GM12878 (cell line): ENCODE data around the gene CLSTN2. TPM values are rescaled to one million over a fixed set of nuclear protein-coding genes. Genes with fewer than 3 reads are reported as not detected.

ENCODE experiments used
- ATAC-seq: fragments of 200-7000 bp; cut with Tn5 transposase; 3 replicates; pipeline ENCODE4 v1.9.1; 2020; ENCODE audit warnings: mild to moderate bottlenecking, moderate library complexity
- BruUV-seq: library from RNA; stranded (reverse); fragments of 400-500 nt; replicated peaks from 2 replicates; lab custom pipeline; 2021; lab: Mats Ljungman, UMichigan
- CTCF ChIA-PET: fragments of 300-600 bp; sonication (Branson Sonifier 250); formaldehyde crosslinking; extraction: SDS; loops from one replicate; lab custom pipeline; 2021; ENCODE audit warnings: inconsistent platforms; lab: Yijun Ruan, JAX
- POLR2A ChIA-PET: fragments of 350-600 bp; formaldehyde crosslinking; extraction: SDS; loops from one replicate; lab custom pipeline; 2021; ENCODE audit warnings: inconsistent platforms; lab: Charles Lee
- RAD21 ChIA-PET: fragments of 300-600 bp; sonication (Branson Sonifier 250); formaldehyde crosslinking; loops from one replicate; lab custom pipeline; 2023; ENCODE audit warnings: antibody characterized with exemption; ENCODE audit not compliant: unreplicated experiment; lab: Charles Lee
- SMC1A ChIA-PET: fragments of 300-600 bp; sonication (Branson Sonifier 250); formaldehyde crosslinking; loops from one replicate; lab custom pipeline; 2023; ENCODE audit not compliant: unreplicated experiment, uncharacterized antibody; lab: Charles Lee
- DNase-seq: peaks from one replicate; pipeline ENCODE4 v3.0.0-alpha.2; 2011; ENCODE audit warnings: low read depth, low spot score
- FAIRE-seq: peaks from 3 replicates; lab custom pipeline; 2011; peaks lifted over from hg19 to GRCh38; lab: Jason Lieb, UNC
- H2AFZ ChIP-seq: 2 replicates; pipeline ENCODE4 v1.6.0; 2011; ENCODE audit warnings: low read depth, low read length, control low read depth; ENCODE audit not compliant: control insufficient read depth
- H3K27ac ChIP-seq: 2 replicates; pipeline ENCODE4 v1.5.1; 2011; ENCODE audit warnings: control low read depth; ENCODE audit not compliant: control insufficient read depth, insufficient read depth
- H3K27me3 ChIP-seq, 2 experiments: replicated peaks in 1 of 2; 2 replicates each; pipeline versions ENCODE4 v1.6.0 to v1.6.1; 2011; ENCODE audit warnings: low read length in 1 of 2; ENCODE audit not compliant: control insufficient read depth in 2 of 2, insufficient read depth in 2 of 2
- H3K36me3 ChIP-seq, 2 experiments: 2 replicates each; pipeline ENCODE4 v1.5.1; 2011; ENCODE audit warnings: low read length in 1 of 2; ENCODE audit not compliant: control insufficient read depth in 2 of 2, insufficient read depth in 2 of 2
- H3K4me1 ChIP-seq: 2 replicates; pipeline ENCODE4 v1.6.1; 2011; ENCODE audit warnings: mild to moderate bottlenecking, low read length, moderate library complexity, mixed read lengths; ENCODE audit not compliant: control insufficient read depth, insufficient read depth
- H3K4me2 ChIP-seq: 2 replicates; pipeline ENCODE4 v1.6.0; 2011; ENCODE audit warnings: control low read depth; ENCODE audit not compliant: control insufficient read depth, insufficient read depth
- H3K4me3 ChIP-seq: fragments of 200-600 bp; sonication (generic); 2 replicates; pipeline ENCODE4 v1.5.1; 2016
- H3K79me2 ChIP-seq: 2 replicates; pipeline ENCODE4 v1.6.0; 2011; ENCODE audit warnings: low read length; ENCODE audit not compliant: control insufficient read depth, insufficient read depth
- H3K9ac ChIP-seq: 2 replicates; pipeline ENCODE4 v1.8.0; 2011; ENCODE audit warnings: low read length, control low read depth, mixed read lengths; ENCODE audit not compliant: control insufficient read depth, insufficient read depth
- H3K9me3 ChIP-seq: replicated peaks from 3 replicates; pipeline ENCODE4 v1.5.1; 2011; ENCODE audit warnings: mild to moderate bottlenecking, low read length; ENCODE audit not compliant: control insufficient read depth, insufficient read depth
- H4K20me1 ChIP-seq: 2 replicates; pipeline ENCODE4 v1.6.0; 2011; ENCODE audit not compliant: control insufficient read depth, insufficient read depth
- NR2F1 ChIP-seq: fragments of 450-650 bp; conservative IDR thresholded peaks from 2 replicates; pipeline ENCODE4 v1.6.1; 2017; ENCODE audit warnings: mild to moderate bottlenecking
- RELB ChIP-seq: fragments of 450-650 bp; IDR thresholded peaks from 2 replicates; pipeline ENCODE4 v1.6.1; 2017; ENCODE audit warnings: low read depth, mild to moderate bottlenecking, moderate library complexity
- ZBTB33 ChIP-seq: fragments of 450-650 bp; IDR thresholded peaks from 2 replicates; pipeline ENCODE4 v1.6.1; 2017; ENCODE audit warnings: mild to moderate bottlenecking
- WGBS: methylation state at CpG from one replicate; pipeline ENCODE4 v1.1.6; 2016; ENCODE audit warnings: low lambda C conversion rate; ENCODE audit not compliant: insufficient replicate concordance, insufficient coverage; ENCODE audit errors: missing lambda C conversion rate; 5-methylcytosine and 5-hydroxymethylcytosine counted together
- in situ Hi-C: fragments of 300-500 bp; cut with MboI; formaldehyde crosslinking; loops from 9 replicates; pipeline ENCODE4 v1.14.3; 2018; ENCODE audit warnings: mixed read lengths
- intact Hi-C: fragments of 100-400 bp; cut with micrococcal nuclease; formaldehyde crosslinking; loops from one replicate; pipeline ENCODE4 v1.14.2; 2022; ENCODE audit not compliant: unreplicated experiment
- polyA plus RNA-seq, 11 experiments: library from polyadenylated mRNA; depleted of rRNA in 4 of 11; unstranded in 6 of 11; stranded (reverse) in 5 of 11; fragments of >200 nt; fragmentation: Nextera tagmentation in 4 of 11; fragmentation: Illumina TruSeq in 1 of 11; extraction: Ambion mirVana in 4 of 11; extraction: Trizol in 1 of 11; gene quantifications; 1 replicate in 1 of 11; 2 replicates in 10 of 11; pipeline versions ENCODE4 v1.2.1 to v1.2.3, GENCODE V29; 2011 to 2016; ENCODE audit warnings: inconsistent platforms in 2 of 11, missing spikeins in 2 of 11, low read depth in 1 of 11
- total RNA-seq, 4 experiments: library from RNA; depleted of rRNA in 3 of 4; stranded (reverse); fragments of >200 nt in 3 of 4; fragmentation: Illumina TruSeq in 1 of 4; extraction: Trizol in 1 of 4; gene quantifications; 2 replicates each; pipeline versions ENCODE4 v1.2.1 to v1.2.3, GENCODE V29; 2013 to 2021

The CLSTN2 gene
- total and polyA plus RNA-seq, 10 of the 15 experiments (the other 5 are each of a cell fraction or from before 2014, with no cell fraction given) = under 0.01 to 0.10 (median under 0.01) TPM; not detected in 5

- H4K20me1 ChIP-seq = no peaks in the 10 kb centered on the region
- H3K4me1 ChIP-seq = no peaks in the 10 kb centered on the region
- no peak overlapping the region for H3K4me3 ChIP-seq
- intact Hi-C loops = no loop called here
- TF ChIP-seq ZBTB33 = no peak
- TF ChIP-seq RELB = no peak
- TF ChIP-seq NR2F1 = no peak
- DNase-seq (no peak), ATAC-seq (no peak), FAIRE-seq (no peak)
- no peak overlapping the region for H3K4me2 ChIP-seq
- ChIA-PET RAD21 (no interaction called here), POLR2A (no interaction called here), SMC1A (interaction anchor here (1.1 kb wide), 1 partner anchor 12 kb away, joined by 3 read pairs; no protein-coding TSS in a partner anchor), CTCF (no interaction called here)
- H3K79me2 ChIP-seq = no peaks in the 10 kb centered on the region
- no peak overlapping the region for H3K9ac ChIP-seq
- H3K27ac ChIP-seq = no peak overlapping the region
- no peaks in the 10 kb centered on the region; a peak in 2 of 4 replicates for H3K27me3 ChIP-seq
- in situ Hi-C loops = no loop called here
- H3K9me3 ChIP-seq = no peaks in the 10 kb centered on the region
- BruUV-seq = no TSS peak
- no peak overlapping the region for H2AFZ ChIP-seq
- no peaks in the 10 kb centered on the region for H3K36me3 ChIP-seq
- 0% methylated on average over 5 of the region's 5 CpGs for WGBS
Observed at GRCh38 chr3:140574375-140574774, 639.4 kb downstream of the CLSTN2 start.
